Chondrocyte (in vitro differentiated cells): ENCODE results near the gene NOP10. TPM values are rescaled to one million over a fixed set of nuclear protein-coding genes. Genes with fewer than 3 reads are reported as not detected.

Source experiments
- DNase-seq: peaks from one replicate; pipeline ENCODE4 v3.0.0; 2021; ENCODE audit warnings: mixed read lengths, low spot score
- H3K27ac Mint-ChIP-seq: one replicate; pipeline ENCODE4 v1.8.0; 2021; ENCODE audit warnings: mild to moderate bottlenecking, moderate library complexity, mixed read lengths; ENCODE audit not compliant: unreplicated experiment
- H3K27me3 Mint-ChIP-seq: 2 replicates; pipeline ENCODE4 v1.8.0; 2021; ENCODE audit warnings: low read depth, mixed read lengths
- H3K36me3 Mint-ChIP-seq: 2 replicates; pipeline ENCODE4 v1.8.0; 2021; ENCODE audit warnings: low read depth, mixed read lengths
- H3K4me1 Mint-ChIP-seq: 2 replicates; pipeline ENCODE4 v1.8.0; 2021; ENCODE audit warnings: low read depth, mild to moderate bottlenecking, mixed read lengths
- H3K4me3 Mint-ChIP-seq: one replicate; pipeline ENCODE4 v1.8.0; 2021; ENCODE audit warnings: mild to moderate bottlenecking, moderate library complexity, mixed read lengths; ENCODE audit not compliant: unreplicated experiment
- H3K9me3 Mint-ChIP-seq: 2 replicates; pipeline ENCODE4 v1.8.0; 2021; ENCODE audit warnings: low read depth, mixed read lengths
- CTCF ChIP-seq: fragments of 200-600 bp; sonication (generic); IDR thresholded peaks from 2 replicates; pipeline ENCODE4 v1.5.0; 2021; ENCODE audit warnings: antibody characterized with exemption, mild to moderate bottlenecking, moderate library complexity
- total RNA-seq: library from RNA; stranded (reverse); gene quantifications from 3 replicates; pipeline ENCODE4 v1.2.1, GENCODE V29; 2021

Gene NOP10
- total RNA-seq, 1 donor from 2014 or later = 152 TPM

- H3K27me3 Mint-ChIP-seq = no peaks in the 10 kb centered on the region
These were observed 15.0 kb downstream of the NOP10 start for GRCh38 chr15:34327906-34328305.

DNA sequence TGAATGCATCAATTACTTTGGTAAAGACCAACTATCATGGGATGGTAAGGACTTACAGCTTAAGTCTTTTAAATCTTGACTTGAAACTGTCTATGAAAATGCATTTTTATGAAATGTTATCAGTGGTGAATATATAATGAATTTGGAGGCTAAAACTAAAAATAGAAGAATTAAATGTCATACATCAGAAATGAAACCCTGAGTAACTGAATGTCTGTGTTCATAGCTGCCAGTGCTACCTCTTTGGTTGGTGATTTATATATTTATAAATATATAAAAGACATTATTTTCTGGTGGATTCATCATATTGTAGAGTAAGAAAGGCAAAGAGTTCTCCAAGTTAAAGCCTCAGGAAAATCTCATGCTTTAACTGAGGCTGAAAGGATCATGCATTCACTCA is 17.6 kb downstream of the NOP10 start:
- Mint-ChIP-seq H3K36me3 (no peaks in the 10 kb centered on the region), H3K4me1 (peaks cover 3% of the 10 kb centered on the region), H3K4me3 (no peak overlapping the region), H3K27ac (no peak overlapping the region), H3K9me3 (no peaks in the 10 kb centered on the region), H3K27me3 (no peaks in the 10 kb centered on the region)
- no peak for TF ChIP-seq CTCF
- no peak for DNase-seq

More at GRCh38 chr15:34327906-34328305, 15.0 kb downstream of the NOP10 start:
- Mint-ChIP-seq H3K4me3 (no peak overlapping the region), H3K4me1 (peaks cover 9% of the 10 kb centered on the region), H3K36me3 (no peaks in the 10 kb centered on the region), H3K9me3 (no peaks in the 10 kb centered on the region), H3K27ac (no peak overlapping the region)
- TF ChIP-seq CTCF = no peak
- DNase-seq = no peak

- no peak for DNase-seq
- Mint-ChIP-seq H3K27me3 (no peaks in the 10 kb centered on the region), H3K36me3 (no peaks in the 10 kb centered on the region), H3K4me3 (no peak overlapping the region), H3K9me3 (no peaks in the 10 kb centered on the region), H3K4me1 (peaks cover 3% of the 10 kb centered on the region), H3K27ac (no peak overlapping the region)
- TF ChIP-seq CTCF = no peak
These were observed 18.0 kb downstream of the NOP10 start for GRCh38 chr15:34324933-34325332.

DNA sequence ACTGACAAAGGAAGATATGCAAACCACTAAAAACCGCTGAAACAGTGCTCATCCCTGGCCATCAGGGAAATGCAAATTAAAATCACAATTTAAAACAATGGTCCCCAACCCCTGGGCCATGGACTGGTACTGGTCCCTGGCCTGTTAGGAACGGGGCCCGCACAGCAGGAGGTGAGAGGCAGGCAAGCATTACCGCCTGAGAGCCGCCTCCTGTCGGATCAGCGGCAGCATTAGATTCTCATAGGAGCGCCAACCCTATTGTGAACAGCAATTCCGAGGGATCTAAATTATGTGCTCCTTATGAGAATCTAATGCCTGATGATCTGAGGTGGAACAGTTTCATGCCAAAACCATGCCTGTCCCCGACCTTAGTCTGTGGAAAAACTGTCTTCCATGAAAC is 19.7 kb downstream of the NOP10 start:
- H3K36me3 Mint-ChIP-seq = no peaks in the 10 kb centered on the region
- peaks cover 11% of the 10 kb centered on the region for H3K4me1 Mint-ChIP-seq
- no peak for DNase-seq
- no peak overlapping the region for H3K4me3 Mint-ChIP-seq
- H3K27me3 Mint-ChIP-seq = no peaks in the 10 kb centered on the region
- no peaks in the 10 kb centered on the region for H3K9me3 Mint-ChIP-seq
- no peak overlapping the region for H3K27ac Mint-ChIP-seq
- no peak for TF ChIP-seq CTCF

GRCh38 chr15:34318277-34319079 is 24.5 kb downstream of the NOP10 start:
- H3K4me3 Mint-ChIP-seq = peak overlapping the region; percentile 70
- peaks cover 21% of the 10 kb centered on the region for H3K4me1 Mint-ChIP-seq
- H3K27ac Mint-ChIP-seq = peak overlapping the region; percentile 70
- no peaks in the 10 kb centered on the region for H3K9me3 Mint-ChIP-seq
- H3K27me3 Mint-ChIP-seq = no peaks in the 10 kb centered on the region
- TF ChIP-seq CTCF = no peak
- DNase-seq = no peak
- H3K36me3 Mint-ChIP-seq = peaks cover 3% of the 10 kb centered on the region
